Hematopoietic multipotent progenitor cell treated with erythropoietin and hydrocortisone succinate and interleukin-3 and kit ligand, for 8 days (in vitro differentiated cells): Measurements from ENCODE around the gene WRAP73.

Source experiments
- DNase-seq: peaks from one replicate; pipeline ENCODE4 v3.0.0-alpha.2; 2015

The WRAP73 gene

DNA sequence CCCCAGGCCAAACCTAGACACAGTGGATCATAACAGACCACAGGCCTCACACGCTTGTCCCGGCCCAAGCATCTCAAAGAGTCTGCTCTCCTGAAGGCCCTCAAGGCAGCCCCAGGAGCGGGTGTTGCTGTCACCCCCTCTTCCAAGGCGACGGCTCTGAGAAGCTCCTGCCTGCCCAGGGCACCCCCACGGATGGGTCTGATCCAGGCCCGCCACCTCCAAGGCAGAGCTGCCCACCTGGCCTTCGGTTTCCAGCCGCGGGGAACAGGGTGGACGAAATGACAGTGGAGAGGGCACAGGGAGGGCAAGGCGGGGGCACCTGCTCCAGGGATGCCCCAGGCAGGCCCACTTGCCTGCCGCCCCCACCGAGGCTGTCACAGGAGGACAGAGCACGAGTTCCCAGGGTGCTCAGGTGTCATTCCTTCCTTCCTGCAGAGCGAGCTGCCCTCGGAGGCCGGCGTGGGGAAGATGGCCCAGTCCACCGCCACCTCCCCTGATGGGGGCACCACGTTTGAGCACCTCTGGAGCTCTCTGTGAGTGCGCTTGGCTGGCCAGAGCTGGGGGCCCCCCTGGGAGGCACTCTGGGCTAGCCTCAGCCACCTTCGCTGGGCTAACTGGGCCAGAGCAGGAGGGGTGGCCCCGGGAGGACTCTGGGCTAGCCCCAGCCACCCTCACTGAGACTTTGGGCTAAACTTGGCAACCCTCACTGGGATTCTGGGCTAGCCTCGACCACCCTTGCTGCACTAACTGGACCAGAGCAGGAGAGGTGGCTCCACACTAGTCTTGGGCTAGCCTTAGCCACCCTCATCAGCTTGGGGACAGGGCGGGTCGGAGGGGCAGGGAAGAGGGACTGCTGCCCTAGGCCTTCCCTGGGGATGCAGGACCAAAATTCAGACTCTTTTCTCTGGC lies 32.2 kb upstream of the WRAP73 start:
- DNase-seq, result no peak

DNA sequence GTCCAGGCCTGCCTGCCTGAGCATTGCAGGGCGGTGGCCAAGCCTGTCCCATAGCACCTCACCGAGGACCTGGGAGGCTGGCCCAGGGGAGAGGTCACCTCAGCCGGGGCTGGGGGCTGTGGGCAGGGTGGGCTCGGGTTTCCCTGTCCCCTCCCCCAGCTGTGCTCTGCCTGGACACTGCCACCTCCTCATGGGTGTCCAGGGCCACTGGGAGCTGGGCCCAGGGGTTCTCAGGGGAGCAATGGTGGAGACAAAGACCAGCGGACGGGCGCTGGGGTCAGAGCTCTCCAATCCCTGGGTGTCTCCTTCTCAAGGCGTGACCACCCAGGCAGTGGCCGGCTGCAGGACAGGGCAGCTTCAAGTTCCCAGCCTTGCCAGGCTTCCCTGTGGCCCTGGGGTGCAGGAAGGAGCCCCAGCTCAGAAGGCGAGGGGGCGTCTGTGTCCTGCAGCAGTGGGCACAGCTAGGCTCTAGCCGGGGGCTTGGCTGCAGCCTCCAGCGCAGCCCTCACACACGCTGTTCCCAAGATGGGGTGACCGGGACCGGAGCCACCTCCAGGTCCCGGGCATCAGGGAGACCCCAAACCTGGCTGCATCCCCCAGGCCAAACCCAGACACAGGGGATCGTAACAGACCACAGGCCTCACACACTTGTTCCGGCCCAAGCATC lies 31.5 kb upstream of the WRAP73 start:
- DNase-seq, result no peak

DNA sequence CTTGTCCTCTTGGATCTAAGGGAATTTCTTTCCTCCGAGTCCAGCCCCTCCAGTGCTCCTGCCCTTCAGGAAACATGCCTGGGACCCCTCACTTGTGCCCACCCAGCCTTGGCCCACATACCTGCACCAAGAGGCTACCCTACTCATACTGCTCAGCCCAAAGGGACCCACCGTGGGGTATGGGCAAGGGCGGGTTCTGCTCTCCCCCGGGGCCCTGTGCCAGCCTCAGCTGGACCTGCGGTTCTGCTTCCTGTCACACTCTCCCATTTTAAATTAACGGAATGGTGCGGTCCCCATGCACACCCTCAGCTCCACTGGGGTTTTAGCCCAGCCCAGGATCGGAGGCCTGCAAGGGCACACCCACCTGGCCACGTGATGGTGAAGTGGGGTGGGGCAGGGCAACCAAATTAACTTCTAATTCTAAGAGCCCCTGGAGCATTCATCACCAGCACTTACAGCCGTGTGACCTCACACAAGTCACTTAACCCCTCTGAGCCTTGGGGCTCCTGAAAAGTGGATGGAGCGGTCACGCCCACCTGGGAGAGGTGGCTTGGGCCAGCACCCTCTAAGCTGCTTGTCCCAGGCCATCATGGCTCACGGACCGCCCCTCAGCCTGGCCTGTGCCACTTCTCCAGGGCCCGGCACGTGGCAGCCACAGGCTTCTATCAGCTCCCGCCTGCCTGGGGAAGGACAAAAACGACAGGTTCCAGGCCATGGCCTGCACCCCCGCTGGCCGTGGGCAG lies 30.8 kb upstream of the WRAP73 start:
- no peak for DNase-seq

DNA sequence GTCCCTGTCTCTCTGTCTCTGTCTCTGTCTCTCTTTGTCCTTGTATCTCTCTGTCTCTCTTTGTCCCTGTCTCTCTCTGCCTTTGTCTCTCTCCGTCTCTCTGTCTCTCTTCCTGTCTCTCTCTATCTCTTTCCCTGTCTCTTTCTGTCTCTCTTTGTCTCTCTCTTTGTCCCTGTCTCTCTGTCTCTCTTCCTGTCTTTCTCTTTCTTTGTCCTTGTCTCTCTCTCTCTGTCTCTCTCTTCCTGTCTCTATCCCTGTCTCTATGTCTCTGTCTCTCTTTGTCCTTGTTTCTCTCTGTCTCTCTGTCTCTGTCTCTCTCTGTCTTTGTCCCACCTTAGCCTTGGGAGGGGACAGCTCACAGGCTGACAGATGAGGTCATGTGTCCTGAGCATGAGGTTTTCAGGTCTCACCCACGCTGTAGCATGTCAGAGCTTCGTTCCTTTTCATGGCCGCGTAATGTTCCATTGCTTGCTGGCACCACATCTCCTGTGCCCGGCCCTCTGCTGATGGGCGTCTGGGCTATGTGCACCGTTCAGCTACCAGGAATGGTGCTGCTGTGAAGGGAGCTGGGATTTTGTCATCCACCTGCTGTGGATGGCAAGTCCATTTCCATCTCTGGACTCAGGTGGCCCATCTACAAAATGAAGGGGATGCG lies 30.0 kb upstream of the WRAP73 start:
- DNase-seq, result no peak

GRCh38 chr1:3679098-3679555 lies 29.2 kb upstream of the WRAP73 start:
- DNase-seq, result no peak

DNA sequence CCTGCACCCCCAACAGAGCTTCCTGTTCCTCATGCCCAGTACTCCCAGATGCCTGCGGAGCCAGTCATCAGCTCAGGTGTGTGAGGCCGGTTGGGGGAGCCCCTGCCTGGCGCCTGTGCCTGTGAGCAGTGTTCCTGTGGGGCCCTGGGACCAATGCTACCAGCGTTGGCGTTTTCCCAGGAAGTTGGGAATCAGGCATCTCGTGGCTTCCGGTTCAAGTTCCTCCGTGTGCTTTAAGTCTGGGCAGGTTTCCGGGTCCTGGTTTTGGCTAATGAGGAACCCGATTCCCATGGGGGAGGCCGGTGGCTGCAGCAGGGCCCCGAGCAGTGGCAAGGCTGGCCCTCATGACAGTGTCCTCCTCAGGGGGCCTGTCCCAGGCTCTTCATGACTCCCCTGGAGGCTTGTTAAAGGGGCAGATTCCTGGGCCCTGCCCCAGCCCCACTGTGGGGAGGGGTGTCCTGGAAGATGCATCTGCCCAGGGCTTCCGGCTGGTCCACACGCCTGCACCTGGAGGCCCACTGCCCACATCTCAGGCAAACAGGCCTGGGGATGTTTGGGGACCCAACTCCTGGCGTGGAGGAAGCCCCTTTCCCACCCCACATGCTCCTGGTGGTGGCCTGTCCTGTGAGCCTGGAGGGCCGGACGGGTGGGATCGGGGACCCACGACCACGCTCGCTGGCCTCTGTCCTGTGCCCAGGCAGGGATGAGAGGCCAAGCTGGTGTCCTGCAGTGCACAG lies 28.6 kb upstream of the WRAP73 start:
- no peak for DNase-seq

DNA sequence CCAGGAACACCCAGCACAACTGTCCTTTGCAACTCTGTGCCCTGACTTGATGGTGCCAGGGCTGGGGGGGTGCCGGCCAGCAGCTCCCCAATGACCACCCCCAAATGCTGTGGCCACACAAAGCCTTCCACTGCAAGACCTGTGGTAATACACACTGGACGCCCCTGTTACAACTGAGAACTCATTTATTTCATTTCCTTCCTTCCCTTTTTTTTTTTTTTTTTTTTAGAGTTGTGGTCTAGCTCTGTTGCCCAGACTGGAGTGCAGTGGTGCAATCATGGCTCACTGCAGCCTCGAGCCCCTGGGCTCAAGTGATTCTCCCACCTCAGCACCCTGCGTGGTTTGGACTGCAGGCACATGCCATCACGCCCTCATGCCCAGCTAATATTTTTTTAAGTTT lies 27.6 kb upstream of the WRAP73 start:
- no peak for DNase-seq

GRCh38 chr1:3676581-3677470 lies 26.9 kb upstream of the WRAP73 start:
- no peak for DNase-seq

DNA sequence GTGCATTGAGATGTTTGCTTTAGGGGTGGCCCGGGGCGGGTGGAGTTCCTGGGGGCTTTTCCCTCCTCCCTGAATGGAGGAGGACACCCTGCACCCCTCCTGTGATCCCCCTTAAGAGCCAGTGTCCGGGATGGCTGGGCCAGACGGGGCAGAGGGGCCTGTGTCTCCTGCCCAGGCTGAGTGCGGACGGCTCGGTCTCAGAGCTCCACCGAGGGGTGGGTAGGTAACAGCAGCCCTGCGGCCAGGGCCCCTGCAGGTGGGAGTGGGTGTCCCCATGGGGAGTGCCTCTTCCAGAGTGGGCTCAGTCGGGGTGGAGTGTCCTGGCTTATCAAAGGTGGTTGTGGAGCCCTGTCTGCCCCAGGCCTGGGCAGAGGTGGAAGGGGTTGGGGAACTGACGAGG lies 25.5 kb upstream of the WRAP73 start:
- DNase-seq, result no peak

DNA sequence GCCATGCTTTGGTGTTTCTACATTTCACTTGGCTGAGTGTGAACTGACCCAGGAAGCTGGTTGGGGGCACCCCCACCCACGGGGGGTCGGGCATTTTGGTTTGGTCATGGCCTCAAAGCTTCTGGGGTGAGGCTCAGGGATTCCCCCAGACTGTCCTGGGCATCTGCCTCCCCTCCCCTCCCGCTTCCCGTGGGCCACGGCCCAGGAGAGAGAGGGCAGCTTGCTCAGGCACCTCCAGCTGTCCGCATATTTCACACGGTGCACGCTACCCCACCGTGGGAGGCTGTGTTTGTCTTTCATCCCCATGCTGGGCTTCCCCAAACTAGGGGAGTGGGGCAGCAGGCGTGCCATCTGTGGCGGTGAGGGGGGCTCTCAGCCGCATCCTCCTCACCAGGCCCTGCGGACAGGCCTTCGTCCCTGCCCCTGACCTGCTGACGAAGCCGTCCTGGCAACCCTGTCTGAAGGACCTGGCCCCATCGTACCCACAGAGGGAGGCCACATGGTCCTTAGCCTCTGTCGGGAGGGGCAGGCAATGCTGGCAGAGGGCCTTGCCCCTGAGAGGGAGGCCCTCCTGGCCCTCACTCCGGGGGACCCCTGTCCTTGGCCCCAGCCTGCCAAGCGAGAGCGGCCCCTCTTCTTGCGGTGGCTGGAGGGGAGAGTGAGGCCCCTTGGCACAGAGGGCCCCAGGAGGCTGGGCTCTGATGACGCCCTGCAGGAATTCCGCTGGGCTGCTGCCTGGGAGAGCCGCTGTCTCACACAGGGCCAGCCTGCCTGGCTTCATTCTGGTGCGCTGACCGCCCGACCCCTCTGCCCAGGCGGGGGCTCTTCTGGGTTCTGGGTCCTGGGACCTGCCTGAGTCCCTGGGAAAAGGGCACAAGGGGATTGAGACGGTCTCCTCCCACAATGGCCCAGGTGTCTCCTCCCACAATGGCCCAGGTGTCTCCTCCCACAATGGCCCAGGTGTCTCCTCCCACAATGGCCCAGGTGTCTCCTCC lies 24.5 kb upstream of the WRAP73 start:
- DNase-seq, result no peak

GRCh38 chr1:3673381-3674099 lies 23.6 kb upstream of the WRAP73 start:
- DNase-seq, result no peak

- DNase-seq, result no peak
Observed at GRCh38 chr1:3672971-3673361, 23.1 kb upstream of the WRAP73 start.

GRCh38 chr1:3672231-3672970 lies 22.5 kb upstream of the WRAP73 start:
- DNase-seq, result no peak

DNA sequence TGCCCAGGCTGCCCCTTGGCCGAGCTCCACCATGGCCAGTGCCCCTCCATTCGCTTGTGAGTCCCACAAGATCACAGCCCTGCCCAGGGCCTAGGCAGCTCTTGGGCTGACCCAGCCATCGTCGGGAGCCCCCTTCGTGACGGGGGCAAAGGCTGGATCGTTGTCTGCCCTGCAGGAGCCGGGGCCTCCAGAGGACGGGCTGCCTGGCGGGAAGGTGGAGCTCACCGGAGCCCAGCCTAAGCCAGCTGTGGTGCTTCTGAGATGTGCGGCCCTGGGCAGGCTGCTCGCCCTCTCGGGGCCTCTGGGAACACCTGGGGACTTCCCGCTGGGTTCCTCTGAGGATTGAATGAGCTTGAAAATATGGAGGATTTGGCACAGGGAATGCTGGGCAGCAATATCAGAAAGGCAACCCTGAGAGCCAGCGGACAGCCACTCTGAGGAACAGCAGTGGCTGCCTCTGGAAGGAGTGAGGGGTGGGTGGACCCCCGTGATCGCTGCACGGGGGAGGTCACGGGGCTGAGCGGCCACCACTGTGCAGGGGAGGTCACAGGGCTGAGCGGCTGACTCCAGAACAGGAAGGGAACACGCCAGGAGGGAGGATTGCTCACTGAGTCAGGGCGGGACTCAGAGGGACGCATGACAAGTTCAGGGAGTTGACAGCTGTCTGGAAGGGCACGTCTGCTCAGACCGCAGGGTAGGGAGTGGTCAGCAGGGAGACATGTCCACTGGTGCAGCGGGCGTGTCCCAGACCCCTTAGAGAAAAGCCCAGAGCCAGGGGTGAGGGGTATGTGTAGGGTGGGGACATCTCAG lies 21.7 kb upstream of the WRAP73 start:
- DNase-seq, result no peak

DNA sequence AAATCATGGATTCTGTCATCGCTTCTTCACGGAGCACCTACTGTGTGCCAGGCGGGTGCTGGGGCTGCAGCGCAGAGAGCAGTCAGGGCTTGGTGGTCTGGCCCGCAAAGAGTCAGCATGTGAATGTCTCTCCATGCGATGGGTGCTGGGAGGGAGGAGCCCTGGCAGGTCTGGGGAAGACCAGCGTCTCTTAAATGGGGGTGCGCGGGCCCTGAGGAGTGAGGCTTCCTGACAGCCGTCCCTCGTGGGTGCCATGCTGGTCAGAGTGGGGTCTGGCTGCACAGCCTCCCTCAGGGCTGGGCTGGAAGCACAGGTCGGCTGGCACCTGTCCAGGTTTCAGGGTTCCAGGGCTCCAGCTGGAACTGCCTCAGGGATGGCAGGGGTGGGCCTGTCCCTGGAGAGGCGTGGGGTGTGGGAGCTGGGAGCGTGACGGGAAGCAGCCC lies 20.9 kb upstream of the WRAP73 start:
- DNase-seq, result no peak

- DNase-seq, result no peak
Observed at GRCh38 chr1:3669971-3670431, 20.1 kb upstream of the WRAP73 start.

GRCh38 chr1:3669421-3669821 lies 19.5 kb upstream of the WRAP73 start:
- DNase-seq, result no peak
